ENCODE measurements around the gene EVI2B.
"Not testable (repeated sequence)": the region's sequence is repeated elsewhere in the genome, so short reads cannot be mapped to it uniquely, and the experiment has no call there.

EVI2B gene

DNA sequence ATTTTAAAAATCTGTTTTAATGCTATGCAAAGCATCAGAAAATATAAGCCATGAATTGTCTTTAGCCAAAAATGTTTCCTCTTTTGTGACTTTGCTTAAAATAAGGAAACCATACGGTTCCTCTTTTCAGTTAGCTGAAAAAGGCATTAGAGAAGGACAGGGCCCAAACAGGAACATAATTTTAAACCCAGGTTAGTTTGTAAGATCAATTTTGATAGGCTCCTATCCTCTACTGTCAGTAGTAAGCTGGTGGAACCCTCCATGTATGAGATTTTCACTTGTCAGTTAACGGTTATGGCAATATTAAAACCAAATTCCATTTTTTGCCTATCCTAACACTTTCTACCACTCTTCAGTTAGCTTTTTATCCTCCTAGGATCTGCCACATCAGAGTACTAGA lies 4.3 kb downstream of the EVI2B start:
- DNase-seq: peak; percentile 75

DNA sequence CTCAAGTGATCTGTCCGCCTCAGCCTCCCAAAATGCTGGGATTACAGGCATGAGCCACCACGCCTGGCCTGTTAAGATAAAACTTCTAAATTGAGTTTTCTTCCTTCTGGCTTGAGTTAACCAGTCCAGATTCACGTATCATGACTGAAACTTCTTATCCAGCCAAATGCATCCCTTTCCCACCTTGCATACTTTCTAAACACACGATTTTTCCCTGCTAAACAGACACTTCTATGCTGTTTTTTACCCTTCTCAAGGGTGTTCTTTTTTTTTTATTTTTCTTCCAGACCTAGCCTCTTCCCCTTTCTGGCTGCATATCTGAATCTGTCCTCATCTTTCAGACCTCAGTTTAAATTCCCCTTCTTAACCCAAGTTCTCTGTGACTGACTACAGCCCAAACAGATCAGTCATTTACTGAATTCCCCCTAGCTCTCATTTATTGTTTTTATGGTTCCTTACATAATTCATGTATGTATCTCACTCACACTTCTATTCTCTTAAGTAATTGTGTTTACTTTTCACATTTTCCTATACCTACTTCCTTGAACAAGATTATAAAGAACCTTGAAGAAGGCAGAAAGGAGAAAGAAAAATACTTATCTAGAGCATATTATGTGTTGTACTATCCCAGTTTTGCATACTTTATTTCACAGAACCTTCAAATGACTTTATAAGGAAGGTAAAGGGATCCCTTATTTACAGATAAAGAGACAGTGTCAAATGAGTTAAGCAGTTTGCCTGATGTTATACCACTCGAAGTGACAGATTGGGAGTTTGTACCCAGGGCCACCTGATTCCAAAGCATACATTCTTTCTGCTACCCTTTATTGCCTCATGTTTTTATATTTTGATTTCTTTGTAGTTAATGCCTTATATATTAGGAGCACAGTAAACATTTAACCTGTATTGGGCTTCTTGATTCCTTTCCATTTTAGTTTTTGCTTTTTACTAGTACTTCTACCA lies 5.2 kb downstream of the EVI2B start:
- DNase-seq: peak; percentile 77

DNA sequence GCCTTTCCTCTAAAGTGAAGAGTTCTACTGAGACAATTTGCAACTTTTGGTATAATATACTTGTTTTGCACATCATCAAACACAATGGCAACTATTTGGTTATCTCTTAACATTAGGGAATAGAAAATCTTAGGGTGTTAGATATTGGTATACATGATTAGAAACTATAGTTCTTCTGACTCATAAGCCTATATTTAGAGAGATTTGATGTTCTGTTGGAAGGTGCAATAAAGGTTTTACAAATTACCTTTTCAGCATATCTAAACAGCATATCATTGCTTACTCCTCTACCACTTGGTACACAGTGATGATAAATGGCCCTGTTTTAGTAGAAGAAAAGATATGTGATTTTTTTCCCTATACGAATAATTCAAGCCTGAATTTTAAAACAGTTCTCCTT lies 6.2 kb downstream of the EVI2B start:
- DNase-seq: no peak

DNA sequence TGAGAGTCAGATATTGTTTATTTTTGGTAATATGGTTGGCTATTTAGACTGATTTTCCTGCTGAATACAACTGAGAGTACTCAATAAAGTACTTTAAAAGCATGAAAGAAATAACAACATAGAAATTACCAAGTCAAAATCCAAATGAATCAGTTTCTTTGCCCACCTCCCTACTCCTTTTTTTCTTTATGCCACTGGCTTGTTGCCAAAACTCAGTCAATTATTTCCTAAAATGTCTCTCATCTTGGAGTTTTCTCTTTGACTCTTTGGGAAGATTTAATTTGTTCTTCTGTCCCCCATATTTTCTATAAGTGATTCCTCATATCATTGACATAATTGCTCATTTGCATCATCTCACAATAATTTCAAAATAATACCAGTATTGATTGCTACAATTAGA lies 14.2 kb downstream of the EVI2B start:
- no peak for DNase-seq

DNA sequence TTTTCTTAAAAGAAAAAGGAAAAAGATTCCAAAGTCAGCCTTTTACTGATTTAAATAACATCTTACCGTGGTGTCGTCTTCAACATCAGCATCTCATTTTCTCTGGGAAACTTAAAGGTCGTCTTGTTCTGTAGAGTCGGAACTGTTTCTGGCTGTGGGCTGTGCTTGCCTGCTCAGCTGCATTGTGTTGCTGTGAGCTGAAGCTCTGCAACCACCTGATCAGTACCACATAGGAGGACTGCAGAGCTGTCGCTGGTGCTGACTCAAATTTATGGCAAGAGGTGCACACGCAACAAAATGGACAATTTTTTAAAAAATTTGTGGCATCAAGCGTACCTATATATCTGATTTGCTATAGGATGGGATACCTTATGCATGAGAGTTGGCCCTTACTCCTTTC lies 16.8 kb downstream of the EVI2B start, which contains the start of gene OMG:
Gene OMG (minus strand): TSS at position 150 of the 400 bp plus-strand sequence. CDS start 908 bp downstream, outside the sequence.
- no peak for DNase-seq

DNA sequence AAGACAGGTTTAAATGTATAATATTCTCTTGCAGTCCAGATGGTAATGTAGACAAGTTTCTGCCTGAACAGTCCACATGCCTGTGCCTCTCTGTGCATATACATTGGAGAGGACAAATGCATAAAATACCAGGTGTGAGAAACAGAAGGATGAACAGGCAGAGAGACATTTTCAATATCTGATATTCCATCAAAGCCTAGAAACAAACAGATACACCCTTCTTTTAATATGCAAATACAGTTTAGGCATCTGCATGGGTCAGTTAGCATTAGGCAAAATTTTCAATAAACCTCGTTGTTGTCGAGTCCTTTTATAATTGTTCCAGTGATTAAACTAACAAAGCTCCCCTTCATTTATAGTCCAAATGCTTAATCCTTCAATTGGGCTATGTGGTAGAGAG lies 17.7 kb downstream of the EVI2B start:
- DNase-seq: no peak

DNA sequence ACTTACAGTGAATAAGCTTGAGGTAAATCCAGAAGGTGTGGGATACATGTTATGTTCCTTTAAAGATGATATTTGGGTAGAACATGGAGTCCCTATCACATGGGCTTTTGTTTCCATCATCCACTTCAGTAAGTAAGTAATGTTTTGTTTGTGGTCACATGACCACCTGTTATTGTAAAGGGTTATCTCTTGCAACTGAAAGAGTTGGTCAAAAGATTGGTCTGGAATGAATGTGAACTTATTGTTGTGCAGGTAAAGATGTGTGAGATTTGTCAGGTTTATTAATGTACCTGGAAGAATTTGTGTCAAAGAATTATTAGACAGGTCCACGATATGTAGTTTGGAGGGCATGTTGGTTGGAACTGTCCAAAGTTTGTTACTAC lies 18.4 kb downstream of the EVI2B start:
- DNase-seq: no peak

DNA sequence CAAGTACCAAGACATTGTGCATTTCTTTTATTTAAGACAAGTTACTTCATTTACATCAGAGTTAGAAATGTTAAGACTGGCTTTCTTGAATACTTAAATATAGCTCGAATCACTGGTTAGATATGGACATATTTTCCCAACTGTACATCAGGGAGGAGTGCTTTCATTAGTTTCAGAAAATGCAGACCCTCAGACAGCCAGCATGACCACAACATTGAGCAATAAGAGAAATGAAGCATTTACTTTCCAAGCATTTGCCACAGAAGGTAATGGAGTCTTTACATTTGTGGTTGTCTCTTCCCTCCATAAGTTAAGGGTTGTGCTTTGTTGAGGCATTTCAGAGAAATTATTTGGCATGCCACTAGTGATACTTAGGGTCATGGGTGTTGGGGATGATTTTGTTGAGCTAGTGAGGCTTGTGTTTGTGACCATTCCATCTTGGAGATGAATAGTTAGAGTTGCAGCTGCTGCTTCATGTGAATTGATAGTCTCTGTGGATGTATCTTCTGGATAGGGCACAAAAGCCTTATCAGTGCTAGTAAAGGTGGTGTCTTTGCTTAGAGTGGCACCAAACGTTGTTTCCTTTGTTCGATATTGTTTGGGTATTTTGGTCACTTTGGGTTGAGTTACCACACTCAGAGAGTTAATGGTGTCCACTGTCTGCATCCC lies 18.9 kb downstream of the EVI2B start:
- DNase-seq: no peak

DNA sequence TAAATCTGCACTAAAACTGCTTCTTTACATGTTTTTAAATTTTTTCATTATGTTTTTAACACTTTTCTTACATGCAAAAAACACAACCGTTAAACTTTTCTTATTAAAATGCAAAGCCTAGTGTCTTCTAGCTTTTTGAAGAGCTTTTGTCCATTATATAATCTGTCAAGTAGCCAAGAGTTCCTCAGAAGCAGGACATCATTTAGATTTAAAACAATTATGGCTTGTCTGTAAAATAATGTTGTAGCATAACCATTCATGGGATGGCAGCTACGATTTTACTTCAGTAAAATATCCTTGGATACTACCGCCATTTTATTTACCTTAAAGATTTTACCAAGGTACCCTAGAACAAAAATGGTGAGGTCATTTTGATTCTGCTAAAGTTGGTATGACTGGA lies 19.6 kb downstream of the EVI2B start:
- no peak for DNase-seq

DNA sequence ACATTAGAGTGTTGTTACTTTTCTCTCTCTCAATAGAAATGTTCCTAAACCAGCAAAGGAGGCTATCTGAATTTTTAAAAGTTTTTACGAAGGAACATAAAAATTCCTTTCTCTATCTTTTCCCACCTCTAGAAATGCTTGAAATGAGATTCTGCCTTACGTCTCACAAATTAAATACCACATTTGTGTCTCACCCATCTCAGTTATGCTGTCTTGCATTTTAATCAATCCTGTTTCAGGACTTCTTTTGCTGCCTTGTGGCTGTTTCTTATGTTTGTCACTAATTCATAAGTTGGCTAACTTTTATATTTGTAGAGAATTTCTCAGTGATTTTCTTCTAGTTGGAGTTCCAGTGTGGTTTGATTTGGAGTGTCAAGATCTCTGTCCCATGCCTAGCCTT lies 20.3 kb downstream of the EVI2B start:
- no peak for DNase-seq

DNA sequence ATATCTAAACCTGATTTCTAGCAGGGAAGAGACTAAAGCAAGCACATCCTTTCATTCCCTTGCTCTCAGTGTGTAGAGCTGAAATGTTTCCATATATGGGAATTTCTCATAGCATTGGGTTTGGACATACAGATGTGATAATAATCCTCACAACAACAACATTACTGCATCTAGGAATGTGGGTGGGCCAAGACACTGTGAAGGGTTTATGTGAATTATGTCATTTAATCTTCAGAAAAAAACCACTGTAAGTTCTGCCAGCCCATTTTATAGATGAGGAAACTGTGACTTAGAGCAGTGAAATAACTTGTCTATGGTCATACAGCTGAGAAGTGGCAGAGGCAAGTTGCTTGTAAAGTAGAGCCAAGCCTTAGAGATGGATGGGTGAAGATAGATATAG lies 22.0 kb downstream of the EVI2B start:
- no peak for DNase-seq

DNA sequence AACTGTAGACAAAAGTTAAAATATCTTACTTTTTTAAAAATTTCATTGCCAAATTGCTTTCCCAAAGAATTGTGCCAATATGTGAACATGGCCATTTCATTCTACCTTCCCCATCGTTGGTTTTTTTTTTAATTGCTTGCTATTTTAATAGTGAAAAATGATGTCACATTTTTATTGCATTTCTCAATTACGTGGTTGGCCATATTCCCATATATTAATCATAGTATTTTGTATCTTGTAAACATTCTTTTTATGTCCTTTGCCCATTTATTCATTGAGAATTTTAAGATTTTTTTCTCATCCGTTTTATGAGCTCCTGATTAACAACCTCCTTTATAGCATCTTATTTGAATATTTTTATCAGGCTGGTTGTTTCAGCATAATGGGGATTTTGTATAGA lies 24.1 kb downstream of the EVI2B start:
- DNase-seq: no peak

DNA sequence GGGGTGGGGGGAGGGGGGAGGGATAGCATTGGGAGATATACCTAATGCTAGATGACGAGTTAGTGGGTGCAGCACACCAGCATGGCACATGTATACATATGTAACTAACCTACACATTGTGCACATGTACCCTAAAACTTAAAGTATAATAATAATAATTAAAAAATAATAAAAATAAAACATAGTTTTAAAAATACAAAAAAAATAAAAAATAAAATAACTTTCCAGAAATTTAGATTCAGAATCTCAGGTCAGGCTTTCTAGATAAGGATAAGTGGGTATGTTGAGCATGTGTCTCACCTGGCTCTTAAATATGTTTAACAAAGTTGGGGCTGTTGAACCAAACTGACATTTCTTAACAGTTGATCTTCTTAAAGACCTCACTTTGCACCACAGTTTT lies 25.9 kb downstream of the EVI2B start:
- not testable (repeated sequence) for DNase-seq

DNA sequence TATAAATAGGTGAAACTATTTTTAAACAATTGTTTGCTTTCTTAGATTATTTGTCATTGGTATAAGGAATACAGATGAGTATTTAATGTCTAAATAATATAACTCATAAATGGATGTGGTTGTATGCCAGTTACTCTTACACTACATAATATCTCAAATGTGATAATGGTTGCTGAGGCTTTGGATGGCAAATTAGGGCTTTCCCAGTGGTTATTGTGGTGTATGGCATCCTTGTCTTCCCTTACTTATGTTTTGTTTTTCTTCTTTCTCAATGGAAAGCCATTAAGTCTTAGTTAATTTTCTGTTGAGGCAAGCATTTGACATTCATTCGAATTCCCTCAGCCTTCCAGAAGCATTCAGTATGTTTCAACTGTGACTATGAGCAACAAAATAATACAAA lies 27.3 kb downstream of the EVI2B start:
- DNase-seq: no peak

DNA sequence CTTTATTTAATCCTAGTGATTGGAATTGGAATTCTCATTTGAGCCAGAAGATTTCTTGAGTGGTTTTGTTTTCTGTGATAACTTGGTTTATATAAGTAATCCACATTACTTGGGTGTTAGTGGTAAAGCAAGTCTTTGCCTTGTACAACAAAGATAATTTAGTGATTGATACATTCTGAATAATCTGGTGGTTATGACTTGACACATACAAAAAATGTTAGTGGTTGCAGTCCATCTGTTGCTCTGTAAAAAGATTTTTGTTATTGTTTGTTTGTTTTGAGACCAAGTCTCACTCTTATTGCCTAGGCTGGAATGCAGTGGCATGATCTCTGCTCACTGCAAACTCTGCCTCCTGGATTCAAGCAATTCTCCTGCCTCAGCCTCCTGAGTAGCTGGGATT lies 30.0 kb downstream of the EVI2B start:
- no peak for DNase-seq

DNA sequence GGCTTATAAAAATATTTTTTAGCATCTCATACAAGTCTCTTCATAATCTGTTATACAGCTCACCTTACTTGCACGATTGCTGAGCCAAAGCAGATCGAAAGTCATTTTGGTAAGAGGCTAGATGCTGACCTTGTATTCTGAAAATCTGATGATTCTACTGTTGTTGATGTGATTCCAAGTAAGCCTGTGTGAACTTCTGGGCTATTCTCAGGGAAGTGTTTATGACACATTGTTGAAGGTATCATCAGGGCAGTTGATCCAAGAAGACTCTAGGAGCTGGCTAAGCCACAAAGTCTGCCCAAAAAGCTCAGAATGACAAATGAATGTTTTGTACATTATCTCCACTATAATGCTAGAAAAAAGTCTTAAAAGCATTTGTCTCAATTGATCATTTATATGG lies 32.8 kb downstream of the EVI2B start:
- no peak for DNase-seq

DNA sequence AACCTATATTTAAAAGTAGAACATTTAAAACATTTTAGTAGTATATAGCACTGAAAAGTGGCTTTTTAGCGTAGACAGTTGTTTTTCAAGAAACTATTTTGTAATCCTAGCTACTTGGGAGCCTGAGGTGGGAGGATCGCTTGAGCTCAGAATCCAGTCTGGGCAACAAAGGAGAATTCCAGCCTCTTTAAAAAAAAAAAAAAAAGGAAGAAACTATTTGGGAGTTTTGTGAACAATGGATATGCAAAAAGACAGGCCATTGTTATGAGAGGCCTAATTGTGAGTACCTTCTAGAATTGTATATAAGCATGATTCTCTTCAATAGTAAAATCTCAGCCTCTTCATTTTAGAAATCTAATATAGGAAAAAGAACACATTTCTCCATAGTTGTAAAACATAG lies 34.5 kb downstream of the EVI2B start:
- DNase-seq: no peak

DNA sequence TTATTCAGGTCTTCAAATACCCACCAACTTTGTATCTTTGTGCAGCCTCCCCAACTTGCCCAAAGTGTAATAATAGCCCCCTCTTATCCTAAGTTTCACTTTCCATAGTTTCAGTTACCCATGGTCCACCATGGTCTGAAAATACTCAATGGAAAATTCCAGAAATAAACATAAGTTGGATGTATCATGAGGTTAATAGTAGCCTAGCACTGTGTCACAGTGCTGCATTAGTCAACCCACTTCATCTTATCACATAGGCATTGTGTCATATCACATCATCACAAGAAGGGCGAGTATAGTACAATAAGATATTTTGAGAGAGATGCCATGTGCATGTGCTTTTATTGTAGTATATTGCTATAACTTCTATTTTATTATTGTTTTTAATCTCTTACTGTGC lies 38.7 kb downstream of the EVI2B start:
- peak; percentile 64 for DNase-seq

DNA sequence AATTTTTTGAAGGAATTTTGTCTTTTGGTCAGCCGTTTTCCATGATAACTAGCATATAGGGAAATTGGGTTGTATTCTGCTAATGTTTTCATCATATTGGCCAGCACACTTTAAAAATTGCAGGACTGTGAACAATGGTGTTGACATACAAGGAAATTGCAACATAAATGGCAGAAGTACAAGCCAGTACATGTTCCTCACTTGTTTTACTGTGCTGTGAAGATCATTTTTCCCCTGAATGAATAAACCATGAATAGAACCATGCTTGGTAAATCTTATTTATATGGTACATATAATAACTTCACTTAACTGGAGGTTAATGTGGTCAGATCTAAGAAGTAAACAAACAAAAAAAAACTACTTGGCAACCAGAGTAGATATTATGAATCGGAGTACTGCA lies 39.6 kb downstream of the EVI2B start:
- DNase-seq: peak; percentile 65

DNA sequence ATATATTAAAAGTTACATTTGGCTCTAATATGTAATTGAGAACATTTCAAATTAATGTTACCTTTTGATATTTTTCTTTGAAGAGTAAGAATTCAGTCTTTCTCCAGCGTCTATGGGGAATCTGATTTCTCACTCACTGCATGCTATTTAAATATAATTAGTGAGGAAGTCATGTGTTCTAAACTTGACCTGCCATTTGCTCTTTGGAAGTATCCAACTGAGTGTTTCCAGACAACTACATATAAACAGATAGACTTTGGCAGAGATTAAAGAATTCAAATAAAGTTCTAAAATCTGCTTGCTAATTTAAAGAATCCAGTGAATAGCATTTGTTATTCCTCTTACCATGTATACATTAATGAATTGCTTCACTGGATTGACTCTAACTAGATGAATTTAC lies 40.3 kb downstream of the EVI2B start:
- DNase-seq: no peak

DNA sequence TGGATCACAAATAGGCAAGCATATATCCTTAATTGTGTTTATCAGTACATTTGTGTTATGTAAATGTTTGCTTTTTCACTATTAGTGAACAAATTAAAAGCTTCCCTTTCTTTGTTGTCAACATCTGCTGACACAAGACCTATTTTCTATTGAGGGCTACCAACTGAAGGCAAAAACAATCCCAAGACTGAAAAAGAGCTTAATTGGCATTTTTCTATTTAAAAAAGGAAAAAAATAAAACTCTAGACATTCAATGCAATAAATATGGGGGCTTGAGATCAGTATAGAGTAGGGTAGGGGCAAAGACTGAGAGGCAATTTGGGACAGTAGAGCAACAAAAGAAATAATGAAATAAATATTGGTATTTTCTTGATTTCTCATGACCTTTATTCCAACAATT lies 41.1 kb downstream of the EVI2B start:
- no peak for DNase-seq

DNA sequence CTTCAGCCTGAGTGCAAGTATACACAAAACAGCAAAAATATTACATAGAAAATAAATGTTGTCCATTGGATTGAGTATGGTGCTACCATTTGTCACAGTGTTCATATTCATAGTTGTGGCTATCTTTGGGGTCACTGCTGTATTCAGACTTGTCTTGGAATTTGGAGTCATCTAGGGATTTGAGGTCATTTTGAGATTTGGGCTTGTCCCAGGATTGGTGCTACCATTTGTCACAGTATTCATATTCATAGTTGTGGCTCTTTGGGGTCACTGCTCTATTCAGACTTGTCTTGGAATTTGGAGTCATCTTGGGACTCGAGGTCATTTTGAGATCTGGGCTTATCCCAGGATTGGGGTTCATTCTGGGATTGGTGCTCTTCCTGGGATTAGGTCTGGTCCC lies 41.6 kb downstream of the EVI2B start:
- DNase-seq: no peak

DNA sequence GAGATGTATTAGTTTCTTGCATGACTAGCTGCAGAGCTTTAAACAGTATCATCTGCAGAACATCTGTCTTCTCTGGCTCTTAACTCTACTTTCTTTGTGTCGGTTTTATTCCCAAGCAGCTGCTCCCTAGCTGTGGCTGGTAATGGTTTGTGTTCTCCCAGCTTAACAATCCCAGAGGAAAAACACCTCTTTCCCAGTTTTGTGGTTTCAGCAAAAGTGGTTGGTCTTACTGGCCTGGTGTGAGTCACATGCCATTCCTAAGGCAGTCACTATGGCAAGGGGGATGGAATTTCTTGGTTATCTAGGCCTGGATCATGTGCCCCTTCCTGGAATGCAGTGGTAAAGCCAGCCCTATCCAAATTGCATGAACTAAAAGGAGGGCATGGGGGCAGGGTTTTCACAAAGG lies 44.3 kb downstream of the EVI2B start:
- no peak for DNase-seq

DNA sequence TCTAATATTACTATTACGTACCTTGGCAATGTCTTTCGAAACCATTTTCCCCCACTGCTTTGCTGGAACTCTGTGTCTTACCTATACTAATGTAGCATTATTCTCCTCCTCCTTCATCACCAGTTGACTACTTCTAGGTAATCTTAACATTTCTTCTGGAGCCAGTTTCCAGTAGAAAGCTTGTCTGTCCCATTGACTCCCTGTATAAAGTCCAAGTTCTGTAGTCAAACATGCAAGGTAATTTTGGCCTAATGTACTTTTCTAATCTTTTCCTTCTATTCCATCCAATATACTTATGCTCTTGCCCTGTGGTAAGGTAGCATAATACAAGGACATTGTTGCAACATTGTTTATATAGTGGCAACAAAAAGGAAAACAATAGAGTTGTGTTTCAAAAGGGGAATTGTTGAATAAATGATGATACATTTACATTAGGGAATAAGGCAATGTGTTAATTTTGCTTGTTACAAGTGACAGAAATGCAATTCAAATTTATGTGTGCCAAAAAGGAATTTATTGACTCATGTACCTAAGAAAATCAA lies 44.7 kb downstream of the EVI2B start:
- DNase-seq: no peak
